UCSD-AML1 (cell line): ENCODE measurements around the gene TMEM131.
"Not testable (repeated sequence)": the region's sequence is repeated elsewhere in the genome, so short reads cannot be mapped to it uniquely, and the experiment has no call there.

ENCODE experiments used
- DNase-seq: peaks from one replicate; lab custom pipeline; 2025; ENCODE audit not compliant: unreplicated experiment; lab: John Stamatoyannopoulos, UW

The TMEM131 gene

GRCh38 chr2:97914691-97915213 is 81.0 kb downstream of the TMEM131 start:
- no peak for DNase-seq

- no peak for DNase-seq
These were observed 81.9 kb downstream of the TMEM131 start for GRCh38 chr2:97913846-97914245.

- no peak for DNase-seq
These were observed 83.7 kb downstream of the TMEM131 start for GRCh38 chr2:97911922-97912575.

GRCh38 chr2:97911206-97911921 is 84.4 kb downstream of the TMEM131 start:
- DNase-seq, result no peak

- DNase-seq, result no peak
These were observed 85.1 kb downstream of the TMEM131 start for GRCh38 chr2:97910403-97911205.

- no peak for DNase-seq
These were observed 87.5 kb downstream of the TMEM131 start for GRCh38 chr2:97908208-97908676.

- DNase-seq, result no peak
These were observed 88.2 kb downstream of the TMEM131 start for GRCh38 chr2:97907369-97908100.

- no peak for DNase-seq
These were observed 89.4 kb downstream of the TMEM131 start for GRCh38 chr2:97906307-97906706.

GRCh38 chr2:97905294-97905693 is 90.5 kb downstream of the TMEM131 start:
- no peak for DNase-seq

GRCh38 chr2:97901862-97902261 is 93.9 kb downstream of the TMEM131 start:
- DNase-seq, result no peak

GRCh38 chr2:97900806-97901205 is 94.9 kb downstream of the TMEM131 start:
- DNase-seq, result no peak

- DNase-seq, result not testable (repeated sequence)
These were observed 102.7 kb downstream of the TMEM131 start for GRCh38 chr2:97893042-97893441.

GRCh38 chr2:97891611-97892010 is 104.1 kb downstream of the TMEM131 start:
- no peak for DNase-seq

GRCh38 chr2:97889156-97889555 is 106.6 kb downstream of the TMEM131 start:
- DNase-seq, result no peak

GRCh38 chr2:97885841-97886240 is 109.9 kb downstream of the TMEM131 start:
- DNase-seq, result no peak

GRCh38 chr2:97880334-97880733 is 115.4 kb downstream of the TMEM131 start:
- no peak for DNase-seq

GRCh38 chr2:97878865-97879264 is 116.9 kb downstream of the TMEM131 start:
- no peak for DNase-seq

GRCh38 chr2:97878317-97878716 is 117.4 kb downstream of the TMEM131 start:
- DNase-seq, result not testable (repeated sequence)

- DNase-seq, result no peak
These were observed 124.5 kb downstream of the TMEM131 start for GRCh38 chr2:97871096-97871780.

- peak; percentile 41 for DNase-seq
These were observed 125.3 kb downstream of the TMEM131 start for GRCh38 chr2:97870396-97870843.
